NCI-H2227 (cell line): ENCODE measurements around the gene LURAP1L.

Experiments used
- DNase-seq: peaks from one replicate; lab custom pipeline; 2025; ENCODE audit not compliant: unreplicated experiment; lab: John Stamatoyannopoulos, UW

LURAP1L gene

GRCh38 chr9:12812710-12813109 is 37.9 kb downstream of the LURAP1L start:
- DNase-seq: no peak

DNA sequence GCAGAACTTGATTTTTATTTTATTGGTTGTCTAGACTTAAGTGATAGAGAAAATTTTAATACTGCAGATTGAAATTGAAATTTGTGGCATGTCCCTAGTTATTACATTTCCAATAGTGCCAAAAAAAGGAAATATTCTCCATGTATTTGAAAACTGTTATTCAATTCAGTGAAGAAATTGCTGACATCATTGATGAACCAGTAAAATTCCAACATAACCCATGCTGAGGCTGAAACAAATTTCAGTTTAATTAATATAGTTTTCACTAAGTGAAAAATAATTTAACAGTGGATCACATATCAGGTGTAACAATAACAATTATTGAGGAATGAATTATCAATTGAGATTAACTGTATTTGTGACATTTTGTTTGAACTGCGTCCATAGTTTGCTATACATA is 38.7 kb downstream of the LURAP1L start:
- DNase-seq: no peak

DNA sequence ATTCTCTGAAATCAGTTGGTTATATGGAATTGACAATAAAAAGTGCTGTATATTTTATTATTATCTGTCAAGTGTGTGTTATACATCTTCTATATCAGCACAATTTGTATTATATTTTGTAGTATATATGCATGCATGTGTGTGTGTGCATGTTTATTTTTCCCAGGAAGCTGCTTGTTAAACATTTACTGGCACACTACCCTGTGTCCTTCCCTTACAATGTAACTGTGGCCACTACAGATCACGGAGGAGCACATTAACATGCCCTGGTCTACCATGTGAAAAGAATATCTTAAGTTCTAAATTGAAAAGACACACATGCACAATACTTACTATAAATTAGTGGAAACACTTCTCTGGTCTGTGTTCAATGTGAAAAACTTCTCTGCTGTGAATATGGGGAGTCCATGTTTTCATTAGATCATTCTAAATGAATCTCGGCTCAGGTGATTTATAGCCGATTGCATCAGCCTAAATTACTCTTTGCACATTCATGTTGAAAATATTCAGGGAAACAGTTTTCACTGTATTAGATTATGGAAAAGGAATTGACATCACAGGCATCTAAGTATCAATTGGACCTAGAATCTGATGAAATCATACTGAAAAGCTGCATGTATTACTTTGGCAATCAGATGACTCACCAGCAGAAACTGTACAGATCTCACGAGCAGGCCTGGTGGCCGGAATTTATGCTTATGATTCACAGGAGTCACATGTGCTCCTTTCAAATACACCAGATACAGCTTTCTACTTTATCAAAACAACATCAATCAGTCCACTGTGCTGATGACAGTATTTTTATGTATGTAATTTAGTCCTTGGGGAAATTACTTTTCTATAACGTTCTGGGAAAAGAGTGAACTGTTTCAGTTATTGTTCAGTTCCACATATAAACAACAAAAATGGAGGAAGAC is 39.4 kb downstream of the LURAP1L start:
- peak; percentile 65 for DNase-seq

GRCh38 chr9:12814877-12815237 is 40.0 kb downstream of the LURAP1L start:
- DNase-seq: no peak

DNA sequence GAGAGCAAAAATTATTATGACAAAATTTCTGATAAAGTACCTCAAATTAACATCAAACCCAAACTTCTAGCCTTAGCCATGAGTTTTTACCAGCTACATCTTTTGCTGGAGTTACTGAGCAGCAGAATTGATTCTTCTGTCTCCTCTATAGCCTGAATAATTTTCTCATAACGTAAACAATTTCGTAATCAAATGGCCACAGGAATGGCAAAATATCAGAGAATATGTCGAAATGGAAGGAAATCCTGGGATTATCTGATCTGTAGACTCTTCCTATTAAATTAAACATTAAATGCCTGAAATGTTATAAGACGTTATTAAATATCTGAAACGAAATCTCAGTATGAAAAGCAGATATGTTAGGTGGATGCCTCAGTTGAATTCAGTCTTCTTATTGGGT is 41.1 kb downstream of the LURAP1L start:
- no peak for DNase-seq

- no peak for DNase-seq
Measured at GRCh38 chr9:12816656-12817101, 41.9 kb downstream of the LURAP1L start.

DNA sequence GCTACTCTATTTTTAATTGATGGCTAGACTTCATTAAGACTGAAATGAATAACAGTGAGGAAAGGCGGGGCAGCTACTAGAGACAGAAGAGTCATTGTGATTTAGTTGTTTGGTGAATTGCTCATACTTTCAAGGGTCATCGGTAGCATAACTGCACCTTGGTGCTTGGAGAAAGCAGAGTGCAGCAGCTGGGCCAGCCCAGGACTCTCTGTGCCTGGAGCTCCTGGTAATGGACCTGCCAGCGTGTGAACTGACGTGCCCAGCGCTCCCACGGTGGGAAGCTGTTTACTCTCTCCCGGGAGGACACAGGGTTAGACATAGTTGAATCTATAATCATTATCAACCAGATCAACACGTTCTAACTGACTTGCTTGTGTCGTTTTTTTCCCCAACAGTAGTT is 42.9 kb downstream of the LURAP1L start:
- peak; percentile 5 for DNase-seq

DNA sequence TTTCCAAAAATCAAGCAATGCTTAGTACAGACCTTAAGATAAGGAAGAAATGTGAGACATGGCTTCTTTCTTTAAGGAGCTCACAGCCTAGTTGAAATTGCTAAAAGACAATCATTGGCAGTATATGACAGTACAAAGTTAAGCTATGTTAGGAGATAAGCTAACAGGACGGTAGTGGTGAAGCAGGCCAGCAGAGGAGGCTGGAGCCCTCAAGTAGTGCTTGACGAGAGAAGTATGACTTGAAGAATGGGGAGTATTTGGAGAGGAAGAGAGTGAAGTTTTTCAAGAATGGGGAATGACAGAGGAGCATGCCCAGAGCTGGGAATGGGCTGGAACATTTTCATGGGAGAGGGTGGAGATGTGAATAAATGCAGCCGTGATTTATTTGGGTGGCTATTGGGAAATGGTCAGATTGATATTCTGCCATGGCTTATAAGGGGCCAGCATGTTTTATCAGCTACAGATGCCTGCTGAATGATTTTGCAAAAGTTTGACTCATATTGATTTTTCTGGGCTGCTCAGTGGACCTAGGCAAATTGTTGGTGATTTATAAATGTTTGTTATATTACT is 43.7 kb downstream of the LURAP1L start:
- no peak for DNase-seq

DNA sequence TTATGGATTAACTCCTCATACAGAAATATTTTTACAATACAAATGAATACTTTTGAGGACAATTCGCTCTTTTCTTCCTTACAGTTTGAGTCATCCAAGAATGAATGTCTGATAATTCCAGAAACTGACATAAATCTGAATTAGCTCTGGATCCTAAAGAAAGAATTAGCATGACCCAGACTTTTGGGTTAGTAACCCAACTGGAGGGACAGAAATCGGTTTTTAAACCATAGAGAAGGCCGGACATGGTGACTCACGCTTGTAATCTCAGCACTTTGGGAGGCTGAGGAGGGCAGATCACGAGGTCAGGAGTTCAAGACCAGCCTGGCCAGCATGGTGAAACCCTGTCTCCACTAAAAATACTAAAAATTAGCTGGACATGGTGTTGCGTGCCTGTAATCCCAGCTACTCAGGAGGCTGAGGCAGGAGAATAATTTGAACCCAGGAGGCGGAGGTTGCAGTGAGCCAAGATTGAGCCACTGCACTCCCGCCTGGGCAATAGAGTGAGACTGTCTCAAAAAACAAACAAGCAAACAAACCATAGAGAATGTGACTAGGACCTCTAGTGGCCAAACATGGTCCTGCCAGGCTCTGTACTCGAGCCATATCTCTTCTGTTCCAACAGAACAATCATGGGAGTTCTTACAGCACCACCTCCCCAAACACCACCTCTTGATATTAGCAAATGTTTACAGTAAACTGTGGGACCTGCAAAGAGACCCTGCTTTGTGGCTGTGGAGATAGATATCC is 44.8 kb downstream of the LURAP1L start:
- no peak for DNase-seq

- DNase-seq: no peak
Measured at GRCh38 chr9:12822111-12822510, 47.3 kb downstream of the LURAP1L start.

- DNase-seq: no peak
Measured at GRCh38 chr9:12826924-12827565, 52.2 kb downstream of the LURAP1L start.

DNA sequence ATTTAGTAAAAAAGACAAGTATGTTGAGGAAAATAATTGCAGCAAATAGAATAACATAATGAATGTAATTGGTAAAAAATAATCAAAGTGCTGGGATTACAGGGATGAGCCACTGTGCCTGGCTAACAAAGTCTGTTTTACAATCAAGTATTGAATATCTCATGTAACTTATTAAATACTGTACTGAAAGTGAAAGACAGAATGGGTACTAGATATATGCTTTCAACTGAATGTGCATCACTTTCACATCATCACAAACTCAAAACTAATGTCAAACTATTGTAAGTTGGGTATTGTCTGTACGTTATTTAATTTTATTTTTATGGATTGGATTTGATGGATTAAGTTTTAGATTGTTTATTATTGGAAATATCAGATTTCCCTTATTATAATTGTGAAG is 58.9 kb downstream of the LURAP1L start:
- DNase-seq: no peak

- DNase-seq: no peak
Measured at GRCh38 chr9:12838546-12838945, 63.7 kb downstream of the LURAP1L start.

GRCh38 chr9:12843735-12844134 is 68.9 kb downstream of the LURAP1L start:
- no peak for DNase-seq

DNA sequence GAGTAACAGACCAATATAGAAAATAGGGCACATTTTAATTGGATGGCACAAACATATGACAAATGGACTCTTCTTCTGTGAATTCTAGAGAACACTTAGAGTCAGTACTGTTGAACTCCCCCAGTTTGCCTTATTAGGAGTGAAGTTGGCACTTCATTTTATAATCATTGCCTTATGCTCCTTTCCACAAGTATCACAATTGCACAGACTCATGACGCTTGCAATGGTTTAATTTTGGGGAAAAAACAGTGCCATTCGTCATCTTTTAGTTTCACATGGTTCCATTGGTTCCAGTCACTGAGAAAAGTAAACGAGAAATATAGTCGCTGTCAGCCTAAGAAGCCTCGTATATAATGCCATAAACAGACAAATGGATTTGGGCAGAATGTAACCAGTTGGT is 71.2 kb downstream of the LURAP1L start:
- no peak for DNase-seq

DNA sequence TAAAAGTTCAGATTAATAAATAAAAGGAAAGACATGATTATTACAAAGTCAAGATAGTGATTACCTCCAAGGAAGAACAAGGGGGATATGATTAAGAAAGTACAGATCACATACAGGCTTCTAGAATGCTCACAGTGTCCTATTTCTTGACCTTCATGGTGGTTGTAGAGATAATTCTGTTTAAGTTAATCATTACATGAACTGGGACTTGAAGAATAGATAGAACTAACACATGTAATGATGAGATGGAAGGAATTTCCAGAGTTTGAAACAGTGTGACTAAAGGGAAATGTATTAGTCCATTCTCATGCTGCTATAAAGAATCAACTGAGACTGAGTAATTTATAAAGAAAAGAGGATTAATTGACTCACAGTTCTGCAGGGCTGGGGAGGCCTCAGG is 72.7 kb downstream of the LURAP1L start:
- no peak for DNase-seq

DNA sequence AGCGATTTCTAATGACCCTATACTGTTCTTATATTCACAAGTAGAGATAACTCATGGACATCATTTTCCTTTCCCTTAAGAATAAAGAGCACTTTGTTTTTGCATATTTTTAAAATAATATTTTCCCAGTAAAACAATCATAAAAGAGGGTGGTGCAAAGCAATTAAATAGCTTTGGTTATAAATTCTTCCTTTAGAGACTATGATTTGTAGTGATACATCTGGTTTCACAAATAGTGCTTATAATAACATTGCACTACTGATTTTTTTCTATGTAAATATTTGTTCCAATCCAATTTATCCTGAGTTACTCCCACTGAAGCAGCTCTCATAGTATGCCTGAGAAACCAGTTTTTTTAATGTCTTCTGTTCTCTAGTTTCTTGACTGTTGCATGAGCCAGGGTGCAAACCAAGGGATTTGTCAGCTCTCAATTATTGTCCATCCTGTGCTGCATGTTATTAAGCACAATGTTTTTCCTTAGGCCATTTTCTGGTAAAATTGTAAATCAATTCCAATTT is 74.7 kb downstream of the LURAP1L start:
- DNase-seq: no peak

DNA sequence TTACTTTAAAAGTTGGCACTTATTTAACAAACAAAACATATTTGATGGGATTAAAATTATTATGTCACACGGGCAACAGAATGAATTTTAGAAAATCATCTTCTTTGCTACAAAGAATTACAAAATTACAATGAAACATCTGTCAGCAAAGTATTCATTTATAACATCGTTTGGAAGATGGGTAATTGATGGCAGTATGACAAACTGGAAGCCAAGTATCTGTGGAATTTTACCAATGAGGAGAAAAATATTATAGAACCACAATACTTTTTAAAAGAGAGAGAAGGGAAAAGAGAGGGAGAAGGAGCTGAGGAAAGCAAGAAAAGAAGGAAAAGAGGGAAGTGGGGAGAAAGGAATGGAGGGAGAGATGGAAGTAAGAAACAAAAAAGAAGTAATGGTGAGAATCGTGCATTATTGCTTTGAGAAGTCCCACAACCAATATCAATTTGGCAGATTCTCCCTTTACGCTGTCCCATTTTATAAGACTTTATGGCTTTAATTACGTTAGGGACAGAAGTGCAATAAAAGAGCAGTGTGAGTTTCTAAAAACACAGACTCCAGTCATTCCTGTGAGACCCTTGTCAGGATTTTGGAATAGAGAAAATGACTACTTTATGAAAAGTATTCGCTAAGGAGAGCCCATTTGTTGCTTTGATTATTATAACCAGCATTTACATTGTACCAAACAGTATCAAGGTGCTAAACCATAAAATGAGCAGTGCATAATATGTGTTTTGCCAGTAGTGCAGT is 76.7 kb downstream of the LURAP1L start:
- DNase-seq: no peak

DNA sequence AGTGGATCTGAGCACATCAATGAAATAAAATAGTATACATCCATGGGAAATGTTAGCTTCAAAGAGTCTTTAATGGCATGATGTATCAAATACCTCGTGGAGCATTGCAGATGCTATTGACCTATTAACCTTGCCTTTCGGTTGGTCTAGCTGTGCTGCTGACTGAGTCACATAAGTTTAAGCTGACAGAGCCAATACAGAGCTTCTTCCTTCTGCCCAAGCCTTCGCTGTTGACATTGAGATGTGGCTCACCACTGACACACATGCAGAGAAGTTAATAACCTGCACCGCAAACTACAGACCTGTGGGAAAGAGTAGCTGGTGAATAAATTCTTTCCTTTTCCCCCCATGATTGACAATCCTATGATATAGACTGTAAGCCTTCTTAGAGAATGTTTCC is 78.2 kb downstream of the LURAP1L start:
- DNase-seq: no peak

DNA sequence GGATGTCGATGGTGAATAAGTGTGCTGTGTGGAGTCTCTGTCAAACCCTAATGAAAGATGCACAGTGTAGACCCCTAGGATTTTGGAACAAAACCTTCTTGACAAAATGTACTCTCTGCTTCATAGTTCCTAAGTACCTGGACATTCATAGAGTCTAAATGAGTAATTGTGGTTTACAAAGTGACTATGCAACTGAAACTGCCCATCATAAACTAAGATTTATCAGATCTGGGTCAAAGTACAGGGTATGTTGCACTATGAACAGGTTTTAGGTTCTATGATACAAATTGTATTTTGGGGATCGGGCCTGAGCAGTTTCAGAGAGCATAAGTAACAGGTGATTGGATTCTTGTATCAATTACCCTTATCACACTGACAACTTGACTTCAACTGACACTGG is 79.4 kb downstream of the LURAP1L start:
- no peak for DNase-seq

DNA sequence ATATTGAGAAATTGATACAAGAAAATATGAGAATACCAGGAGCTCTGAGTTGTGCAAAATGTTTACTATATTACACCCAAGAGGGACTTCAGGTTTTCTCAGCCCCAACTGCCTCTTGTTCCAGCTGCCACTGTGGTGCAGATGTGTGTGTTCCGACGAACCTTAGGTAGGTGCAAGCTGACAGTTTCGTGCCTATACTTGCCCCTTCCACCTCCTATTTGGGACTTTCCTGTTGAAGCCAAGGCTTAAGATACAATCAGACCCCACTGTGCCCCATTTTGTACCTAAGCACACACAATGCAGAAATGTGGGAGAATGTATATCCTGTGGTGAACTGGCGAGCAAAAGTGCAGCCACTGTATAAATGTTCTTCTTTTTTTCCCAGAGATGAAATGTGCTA is 80.2 kb downstream of the LURAP1L start:
- DNase-seq: no peak
